DMS114 treated with DMSO at 0.1 percent for 48 hours (cell line): ENCODE data around the gene SYT11.
"Not testable (repeated sequence)": the region's sequence is repeated elsewhere in the genome, so short reads cannot be mapped to it uniquely, and the experiment has no call there.

Experiments used
- DNase-seq: peaks from one replicate; lab custom pipeline; 2025; ENCODE audit not compliant: unreplicated experiment; lab: John Stamatoyannopoulos, UW

SYT11 gene

DNA sequence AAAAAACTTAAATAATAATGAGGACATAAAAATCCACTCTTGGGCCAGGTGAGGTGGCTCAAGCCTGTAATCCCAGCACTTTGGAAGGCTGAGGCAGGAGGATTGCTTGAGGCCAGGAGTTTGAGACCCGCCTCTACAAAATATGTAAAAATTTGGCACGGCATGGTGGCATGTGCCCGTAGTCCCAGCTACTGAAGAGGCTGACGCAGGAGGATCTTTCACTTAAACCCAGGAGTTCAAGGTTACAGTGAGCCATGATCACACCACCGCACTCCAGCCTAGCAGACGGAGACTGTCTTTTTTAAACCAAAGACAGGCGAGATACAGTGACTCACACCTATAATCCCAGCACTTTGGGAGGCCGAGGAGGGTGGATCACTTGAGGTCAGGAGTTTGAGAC lies 37.1 kb downstream of the SYT11 start:
- not testable (repeated sequence) for DNase-seq

DNA sequence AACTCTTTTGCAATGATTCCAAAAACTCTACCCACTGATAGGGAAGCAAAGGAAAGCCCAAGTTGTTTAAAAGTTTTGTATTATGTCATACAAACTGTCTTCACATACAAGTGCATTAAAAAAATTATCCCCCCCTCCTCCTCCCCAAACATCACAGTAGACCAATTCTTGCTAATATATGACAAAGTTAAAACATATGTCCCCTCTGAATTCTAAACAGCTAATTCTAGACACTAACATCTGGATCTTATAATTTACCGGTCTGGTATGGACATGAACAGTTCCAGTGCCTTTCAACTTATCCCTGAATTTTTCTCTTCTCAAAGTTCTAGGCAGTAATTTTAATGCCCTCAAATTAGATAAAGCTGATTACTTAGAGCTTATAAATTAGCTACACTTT lies 38.4 kb downstream of the SYT11 start:
- no peak for DNase-seq

DNA sequence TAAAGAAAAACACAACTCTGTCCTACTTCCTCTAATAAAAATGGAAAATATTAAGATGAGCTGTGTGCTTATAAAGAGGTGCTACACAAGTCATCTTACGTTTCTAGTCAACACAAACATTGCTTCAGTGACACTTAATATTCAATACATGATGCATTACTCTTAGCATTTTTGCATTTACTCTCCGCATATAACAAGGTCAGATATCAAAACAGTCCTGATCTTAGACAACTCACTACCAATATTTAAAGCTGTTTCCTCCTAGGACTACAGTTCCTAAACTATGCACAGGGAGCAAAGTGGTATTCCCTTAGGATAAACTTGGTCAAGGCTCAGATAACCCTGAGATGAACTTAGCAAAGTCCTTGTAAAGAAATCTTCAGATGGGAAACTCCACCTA lies 39.5 kb downstream of the SYT11 start:
- DNase-seq, result no peak

DNA sequence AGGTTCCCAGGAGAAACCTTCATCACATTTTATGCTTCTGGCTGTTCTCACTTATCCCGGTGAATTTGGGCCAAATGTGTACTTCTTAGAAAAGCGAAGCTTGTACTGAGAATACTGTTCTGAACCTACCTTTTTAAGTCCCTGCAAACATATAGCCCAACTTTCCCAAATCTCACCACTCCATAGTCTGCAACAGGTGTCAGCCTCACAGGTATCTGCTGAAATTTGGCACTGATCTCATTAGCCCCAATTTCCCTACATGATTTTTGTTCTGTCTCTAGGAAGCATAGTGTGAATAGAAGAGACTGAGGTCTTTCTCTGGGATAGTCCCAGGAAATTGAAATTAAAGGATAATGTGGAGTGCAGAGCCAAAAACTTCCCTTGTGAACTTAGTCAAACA lies 40.3 kb downstream of the SYT11 start:
- no peak for DNase-seq

DNA sequence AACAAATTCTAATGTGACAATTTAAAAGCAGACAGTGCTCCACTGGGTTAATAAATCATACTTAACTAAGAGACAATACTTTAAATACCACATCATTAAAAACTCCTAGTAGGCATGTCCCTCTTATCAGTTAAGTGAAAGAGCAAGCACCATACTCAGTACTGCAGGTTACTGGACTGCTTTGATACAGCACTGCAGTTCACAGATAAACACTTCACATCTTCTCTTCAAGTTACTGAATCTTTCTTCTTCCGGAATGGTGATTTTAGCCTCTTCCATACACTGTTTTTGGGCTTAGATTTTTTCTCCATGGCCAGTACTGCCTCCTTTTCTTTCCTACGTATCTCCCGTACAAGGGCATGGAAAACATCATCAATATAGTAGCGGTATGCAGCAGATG lies 40.8 kb downstream of the SYT11 start:
- no peak for DNase-seq

DNA sequence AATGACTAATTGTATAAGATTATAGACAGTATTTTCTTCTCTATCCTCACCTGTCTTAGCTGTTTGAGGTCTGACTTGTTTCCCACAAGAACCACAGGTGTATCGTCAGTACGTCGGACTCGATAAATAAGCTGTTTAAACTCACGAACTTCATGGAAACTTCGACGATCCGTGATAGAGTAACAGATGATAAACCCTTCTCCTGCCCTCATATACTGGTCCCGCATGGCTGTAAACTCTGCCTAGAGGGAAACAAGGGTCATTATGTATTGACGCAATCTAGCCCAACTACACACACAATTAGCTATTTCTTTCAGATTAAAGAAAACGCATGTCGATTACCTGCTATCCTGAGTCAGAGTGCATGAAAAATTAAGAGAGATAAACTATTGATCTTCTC lies 44.9 kb downstream of the SYT11 start:
- no peak for DNase-seq

DNA sequence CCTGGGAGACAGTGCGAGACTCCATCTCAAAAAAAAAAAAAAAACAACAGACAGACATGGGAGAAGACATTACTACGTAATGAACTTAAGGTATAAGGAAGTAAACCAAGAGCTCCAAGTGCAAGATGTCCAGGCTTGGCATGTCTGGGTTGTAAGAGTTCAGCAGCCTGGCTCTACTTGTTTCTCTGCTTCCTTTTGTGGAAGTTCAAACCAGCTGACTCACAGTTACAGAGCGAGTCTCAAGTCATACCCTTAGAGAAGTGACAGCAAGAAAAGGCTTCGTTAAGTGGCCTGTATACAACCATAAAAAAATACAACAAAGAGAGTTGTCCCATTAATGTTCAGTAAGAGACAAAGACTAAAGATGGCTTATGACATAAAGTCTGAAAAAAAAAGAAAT lies 50.5 kb downstream of the SYT11 start:
- DNase-seq, result no peak

DNA sequence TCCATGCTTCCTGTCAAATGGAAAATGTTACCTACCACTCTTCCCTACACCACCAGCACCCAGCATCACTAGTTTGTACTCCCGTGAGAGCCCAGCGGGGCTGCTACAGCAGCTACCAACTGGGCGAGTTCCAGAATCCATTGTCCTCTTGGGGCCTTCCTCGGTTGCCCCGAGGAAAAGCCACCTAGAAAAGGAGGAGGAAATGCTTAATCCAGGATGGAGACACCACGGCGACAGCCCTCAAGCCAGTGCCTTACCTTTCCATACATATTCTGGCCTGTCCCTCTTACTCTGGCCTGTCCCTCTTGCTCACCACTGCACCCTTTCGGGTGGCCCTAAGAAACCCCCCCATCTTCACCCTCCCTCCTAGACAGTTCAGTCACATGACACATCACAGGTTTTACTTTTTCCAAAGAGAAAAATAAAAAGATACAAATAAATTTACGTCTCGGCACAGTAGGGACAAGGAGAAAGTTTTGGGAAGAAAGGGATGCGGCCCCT lies 51.3 kb downstream of the SYT11 start:
- peak; percentile 68 for DNase-seq

DNA sequence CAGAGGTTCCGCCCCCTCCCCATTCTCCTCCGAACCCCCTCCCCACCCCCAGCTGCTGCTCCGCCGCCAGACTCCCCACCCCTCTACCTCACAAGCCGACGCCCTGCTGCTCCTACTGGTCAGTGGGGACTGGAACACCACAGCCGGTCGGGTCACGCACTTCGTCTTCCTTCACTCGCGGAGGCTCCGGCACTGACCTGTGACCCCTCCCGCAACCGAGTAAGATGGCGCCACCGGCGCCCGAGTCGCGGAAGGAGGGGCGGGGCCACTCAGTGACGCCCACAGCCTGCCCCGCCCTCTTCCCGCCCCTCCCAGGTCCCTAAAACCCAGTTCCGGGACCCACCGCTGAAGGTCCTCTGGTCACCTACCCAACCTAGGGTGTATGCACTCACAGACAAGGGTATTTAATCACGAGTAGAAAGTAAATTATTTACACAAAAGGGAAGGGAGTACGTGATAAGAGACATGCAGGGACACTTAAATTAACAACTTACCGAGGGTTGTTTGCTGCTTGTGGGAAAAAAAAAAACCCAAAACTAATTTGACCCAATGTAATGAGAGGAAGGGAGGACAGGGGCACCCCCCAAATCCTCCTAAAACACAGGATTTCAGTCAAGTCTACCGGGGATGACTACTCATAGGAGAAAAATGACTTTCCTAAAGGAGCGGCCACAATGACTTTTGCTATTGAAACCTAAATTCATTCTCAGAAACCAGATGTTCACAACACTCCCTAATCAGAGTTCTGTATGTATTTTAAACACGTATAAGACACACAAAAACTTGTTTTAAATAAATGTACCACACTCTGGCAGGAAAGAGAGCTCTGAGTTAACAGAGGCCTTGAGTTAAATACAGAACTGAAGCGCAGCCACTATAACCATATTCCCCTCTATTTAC lies 52.0 kb downstream of the SYT11 start, which contains the start of gene RIT1:
Gene RIT1, minus strand, starts transcription at position 194 of the 900 bp plus-strand sequence. CDS start 588 bp downstream, outside the sequence.
- DNase-seq, result peak; percentile 78

DNA sequence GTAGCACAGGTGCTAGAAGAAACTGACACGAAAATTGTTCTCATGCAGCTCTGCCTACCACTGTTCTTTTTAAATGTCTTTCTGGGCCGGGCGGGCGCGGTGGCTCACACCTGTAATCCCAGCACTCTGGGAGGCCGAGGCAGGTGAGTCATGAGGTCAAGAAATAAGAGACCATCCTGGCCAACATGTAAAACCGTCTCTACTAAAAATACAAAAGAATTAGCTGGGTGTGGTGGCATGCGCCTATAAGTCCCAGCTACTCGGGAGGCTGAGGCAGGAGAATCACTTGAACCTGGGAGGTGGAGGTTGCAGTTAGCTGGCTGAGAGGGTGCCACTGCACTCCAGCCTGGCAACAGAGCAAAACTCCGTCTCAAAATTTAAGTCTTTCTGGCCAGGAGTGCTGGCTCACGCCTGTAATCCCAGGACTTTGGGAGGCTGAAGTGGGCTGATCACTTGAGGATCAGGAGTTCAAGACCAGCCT lies 52.7 kb downstream of the SYT11 start:
- DNase-seq, result no peak

DNA sequence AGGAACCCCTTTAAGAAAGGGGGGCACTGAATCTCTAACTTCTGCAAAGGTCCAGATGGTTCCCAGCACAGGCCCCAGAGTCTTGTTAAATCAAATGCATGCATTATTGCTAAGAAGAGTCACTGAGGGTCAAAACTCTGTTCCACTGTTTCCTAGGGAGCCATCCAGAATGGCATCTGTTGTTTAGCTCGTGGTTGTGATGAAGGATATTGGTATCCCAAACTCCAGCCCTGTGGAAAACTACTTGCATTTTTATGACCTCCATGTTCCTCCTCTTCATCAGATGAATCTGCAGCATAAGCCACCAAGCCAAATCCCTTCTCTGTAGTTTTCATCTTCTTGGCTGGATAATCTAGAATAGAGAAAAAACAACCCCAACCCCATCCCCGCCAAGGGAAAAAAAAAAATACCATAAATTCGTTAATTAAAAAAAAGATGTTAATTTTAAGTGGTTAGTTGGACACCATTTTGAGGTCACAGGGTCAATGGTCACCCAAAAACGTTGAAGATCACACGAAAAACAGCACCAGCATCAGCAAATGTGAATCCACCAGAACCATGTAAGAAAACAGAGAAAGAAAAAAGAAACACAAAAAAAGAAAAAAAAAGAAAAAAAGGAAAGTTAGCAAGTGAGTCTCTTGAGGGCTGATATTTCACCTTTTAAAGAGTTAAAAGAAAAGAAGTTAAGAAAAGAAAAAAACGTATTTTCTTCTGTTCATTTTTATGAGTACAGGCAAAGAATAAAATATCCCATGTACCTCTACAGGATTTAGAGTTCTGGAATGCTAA lies 54.8 kb downstream of the SYT11 start:
- DNase-seq, result no peak

DNA sequence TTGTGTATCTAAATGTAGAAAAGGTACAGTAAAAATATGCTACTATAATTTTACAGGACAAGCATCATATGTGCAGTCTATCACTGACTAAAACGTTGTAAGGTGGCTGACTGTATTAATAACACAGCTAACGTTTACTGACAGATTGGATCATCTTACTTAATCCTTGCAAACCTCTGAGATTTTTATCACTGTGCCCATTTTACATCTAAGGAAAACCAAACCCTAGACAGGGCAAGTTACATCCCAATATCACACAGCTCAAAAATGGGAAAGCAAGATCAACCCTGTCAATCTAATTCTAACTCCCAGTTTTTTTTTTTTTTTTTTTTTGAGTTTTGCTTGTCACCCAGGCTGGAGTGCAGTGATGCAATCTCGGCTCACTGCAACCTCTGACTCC lies 59.3 kb downstream of the SYT11 start:
- no peak for DNase-seq

DNA sequence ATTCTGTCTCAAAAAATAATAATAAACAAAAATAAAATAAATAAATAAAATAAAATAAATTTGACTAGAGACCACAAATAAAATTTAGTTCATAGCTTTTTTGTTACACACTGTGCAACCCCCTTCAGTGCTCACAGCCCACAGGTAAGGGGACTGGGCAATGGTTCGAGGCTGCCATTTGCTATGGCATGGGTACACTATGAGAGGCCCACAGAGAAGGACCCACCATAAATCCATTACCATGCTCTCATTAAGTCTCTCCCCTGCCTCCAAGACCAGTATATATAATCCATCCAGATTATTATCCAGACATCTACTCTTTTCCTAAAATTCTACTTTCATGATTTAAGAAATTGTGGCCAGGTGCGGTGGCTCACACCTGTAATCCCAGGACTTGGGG lies 60.4 kb downstream of the SYT11 start:
- DNase-seq, result no peak

DNA sequence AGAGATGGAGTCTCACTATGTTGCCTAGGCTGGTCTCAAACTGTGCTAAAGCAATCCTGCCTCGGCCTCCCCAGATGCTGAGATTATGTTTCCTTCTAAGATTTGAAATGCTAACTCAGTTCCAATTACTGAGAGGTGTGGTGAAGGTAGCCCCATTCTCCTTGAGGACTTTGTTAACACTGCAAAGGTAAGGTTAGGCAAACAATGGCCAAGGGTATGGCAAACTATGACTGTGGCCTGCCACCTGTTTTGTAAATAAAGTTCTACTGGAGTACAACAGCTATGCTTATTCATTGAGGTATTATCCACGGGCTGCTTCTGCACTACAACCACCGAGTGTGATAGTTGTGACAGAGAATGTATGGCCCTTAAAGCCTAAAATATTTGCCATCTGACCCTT lies 61.4 kb downstream of the SYT11 start:
- no peak for DNase-seq

DNA sequence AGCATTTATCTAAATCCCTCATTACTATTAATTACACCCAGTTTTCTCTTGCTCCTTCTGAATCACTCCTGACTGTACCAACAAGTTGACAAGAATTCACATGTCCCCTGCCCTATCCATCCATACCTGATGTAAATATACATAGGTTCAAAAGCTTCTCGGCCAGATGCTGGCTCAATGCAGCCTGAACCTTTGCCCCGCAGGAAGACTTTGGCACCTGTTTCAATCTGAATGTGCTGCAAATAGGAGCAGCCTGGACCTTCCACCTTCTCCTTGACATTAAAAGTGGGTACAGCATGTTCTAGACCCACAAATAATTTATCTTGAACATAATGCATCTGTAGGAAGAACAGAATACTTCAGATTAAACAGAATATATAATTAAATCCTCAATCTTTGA lies 66.1 kb downstream of the SYT11 start:
- no peak for DNase-seq

DNA sequence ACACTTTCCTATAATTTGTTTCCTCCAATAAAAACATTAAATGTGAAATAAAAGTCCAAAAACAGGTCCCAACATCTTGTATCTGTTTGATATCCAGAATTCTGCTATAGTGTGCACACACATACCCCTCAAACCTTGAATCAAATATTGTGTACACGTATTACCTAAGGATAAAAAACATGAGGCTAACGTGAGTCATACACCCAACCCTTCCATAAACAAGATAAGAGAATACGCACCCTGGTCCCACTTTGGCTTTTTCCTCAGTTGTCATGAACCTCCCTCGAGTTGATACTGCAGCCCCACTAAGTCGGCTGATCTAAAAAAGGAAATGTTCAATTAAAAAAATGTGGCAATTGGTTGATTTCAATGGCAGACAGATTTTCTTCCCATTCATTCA lies 69.7 kb downstream of the SYT11 start:
- no peak for DNase-seq

DNA sequence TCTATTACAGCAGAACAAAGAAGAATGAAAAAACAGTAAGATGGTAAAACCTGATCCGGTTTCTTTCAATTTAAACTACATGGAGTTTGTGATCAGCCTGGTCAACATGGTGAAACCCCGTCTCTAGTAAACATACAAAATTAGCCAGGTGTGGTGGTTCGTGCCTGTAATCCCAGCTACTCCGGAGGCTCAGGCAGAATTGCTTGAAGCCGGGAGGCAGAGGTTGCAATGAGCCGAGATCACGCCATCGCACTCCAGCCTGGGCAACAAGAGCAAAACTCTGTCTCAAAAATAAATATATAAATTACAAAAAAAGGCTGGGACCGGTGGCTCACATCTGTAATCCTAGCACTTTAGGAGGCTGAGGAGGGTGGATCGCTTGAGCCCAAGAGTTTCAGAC lies 71.4 kb downstream of the SYT11 start:
- not testable (repeated sequence) for DNase-seq

DNA sequence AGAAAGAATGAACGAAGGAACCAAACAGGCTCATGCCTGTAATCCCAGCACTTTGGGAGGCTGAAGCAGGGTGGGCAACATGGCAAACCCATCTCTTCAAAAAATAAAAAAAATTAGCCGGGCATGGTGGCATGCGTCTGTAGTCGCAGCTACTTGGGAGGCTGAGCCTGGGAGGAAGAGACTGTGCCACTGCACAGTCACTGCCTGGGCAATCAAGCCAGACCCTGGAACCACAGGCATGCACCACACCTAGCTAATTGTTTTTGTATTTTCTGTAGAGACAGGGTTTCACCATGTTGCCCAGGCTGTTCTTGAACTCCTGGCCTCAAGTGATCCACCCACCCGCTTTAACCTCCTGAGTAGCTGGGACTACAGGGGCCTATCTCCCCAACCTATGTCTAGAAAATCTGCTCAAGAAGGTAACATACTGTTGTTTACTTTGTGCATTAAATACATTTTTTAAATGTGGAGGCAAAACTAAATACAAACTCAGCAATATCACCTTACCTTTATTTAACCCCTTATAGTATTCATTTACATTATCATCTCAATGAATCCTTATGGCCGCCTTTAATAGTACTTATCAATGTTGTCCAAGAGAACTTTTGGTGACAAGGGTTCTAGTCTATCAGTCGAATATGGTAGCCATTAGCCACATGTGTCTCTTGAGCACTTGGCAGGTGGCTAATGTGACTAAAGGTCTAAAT lies 72.1 kb downstream of the SYT11 start:
- no peak for DNase-seq

DNA sequence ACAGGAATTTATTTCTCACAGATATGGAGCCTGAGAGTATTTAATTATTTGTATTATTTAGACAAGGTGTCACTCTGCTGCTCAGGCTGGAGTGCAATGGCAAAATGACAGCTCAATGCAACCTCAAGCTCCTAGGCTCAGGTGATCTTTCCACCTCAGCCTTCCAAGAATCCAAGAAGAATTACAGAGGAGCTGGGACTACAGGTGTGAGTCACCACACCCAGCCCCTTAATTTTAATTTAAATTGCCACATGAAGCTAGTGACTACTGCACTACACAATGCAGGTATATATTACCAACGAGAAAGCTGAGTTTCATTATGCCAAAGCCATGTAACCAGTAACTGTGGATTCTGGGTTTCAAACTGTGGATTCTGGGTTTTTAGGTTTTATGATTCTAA lies 72.7 kb downstream of the SYT11 start:
- no peak for DNase-seq

DNA sequence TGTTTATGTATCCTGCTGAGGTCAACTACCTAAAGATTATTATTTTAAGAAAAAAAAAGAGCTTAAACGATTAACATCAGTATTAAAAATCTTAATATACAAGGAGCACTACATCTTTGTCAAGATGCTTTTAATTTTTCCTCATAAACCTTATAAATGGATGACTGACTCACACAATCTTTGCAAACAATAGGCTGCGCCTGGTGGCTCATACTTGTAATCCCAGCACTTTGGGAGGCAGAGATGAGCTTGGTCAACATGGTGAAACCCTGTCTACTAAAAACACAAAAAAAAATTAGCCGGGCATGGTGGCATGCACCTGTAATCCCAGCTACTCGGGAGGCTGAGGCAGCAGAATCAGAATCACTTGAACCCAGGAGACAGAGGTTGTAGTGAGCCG lies 73.1 kb downstream of the SYT11 start:
- DNase-seq, result no peak

DNA sequence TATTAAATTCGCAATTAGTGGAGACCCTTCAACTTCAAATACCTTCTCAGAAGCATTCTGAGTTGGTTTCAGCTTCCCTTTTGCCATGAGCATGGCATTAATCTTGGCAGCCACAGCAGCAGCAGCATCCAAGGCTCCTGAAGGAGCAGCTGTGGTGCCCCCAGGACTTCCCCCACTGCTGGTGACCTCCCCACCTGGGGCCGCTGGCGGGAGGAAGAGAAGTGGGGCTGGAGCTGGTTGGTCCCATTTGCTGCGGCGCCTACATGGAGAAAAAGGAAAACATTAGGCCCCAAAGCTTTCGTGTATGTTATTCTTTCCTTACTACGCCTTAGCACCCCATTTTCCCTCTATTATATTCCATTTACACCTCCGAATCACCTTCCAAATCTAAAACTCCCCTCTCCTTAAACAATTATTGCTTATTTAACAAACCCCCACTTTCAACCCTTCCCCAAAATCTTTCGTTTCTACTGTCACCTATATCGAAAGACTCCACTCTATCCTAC lies 74.3 kb downstream of the SYT11 start:
- DNase-seq, result no peak
